ENCODE results near the gene LDHAL6B. TPM values are rescaled to one million over a fixed set of nuclear protein-coding genes. Genes with fewer than 3 reads are reported as not detected.
A peak's percentile ranks its signal among the peaks of the same experiment; 100 is the strongest.

Gene LDHAL6B
- polyA plus RNA-seq, 1 of the 3 experiments (the other 2 are of a cell fraction), result not detected

- no peak for DNase-seq
- H3F3A ChIP-seq (replicated peaks; ENCODE audit: insufficient read depth), result peaks cover 11% of the 10 kb centered on the region
- no peaks in the 10 kb centered on the region for H3K9me3 ChIP-seq
- ChIA-PET POLR2A (no interaction called here), CTCF (interaction anchor here (1.7 kb wide), 1 partner anchor 17 kb away, joined by 6 read pairs; no protein-coding TSS in a partner anchor)
- peaks cover 0 to 17% of the 10 kb centered on the region in 2 experiments for H3K36me3 ChIP-seq (replicated peaks in 1 of 2; ENCODE audit: control insufficient read depth in 1 of 2, insufficient read depth in 2 of 2, low read length in 1 of 2)
- peaks cover 0 to 10% of the 10 kb centered on the region in 2 experiments; a peak in 2 of 4 replicates for H3K4me1 ChIP-seq (ENCODE audit: control insufficient read depth in 1 of 2, insufficient read depth in 2 of 2, low read depth in 1 of 2, low read length in 1 of 2)
- H3K79me2 ChIP-seq (ENCODE audit: insufficient read depth), result no peaks in the 10 kb centered on the region
- H4K20me1 ChIP-seq (ENCODE audit: insufficient read depth), result 0 out of 2 replicates have a peak, but pooled peaks cover 5% of the 10 kb centered on the region
- no peaks in the 10 kb centered on the region for H3K9me2 ChIP-seq
- H3K27ac ChIP-seq (ENCODE audit: low read depth in 2 of 2, low read length in 1 of 2), result no peak overlapping the region
- H3K4me3 ChIP-seq (ENCODE audit: low read depth in 2 of 2, low read length in 1 of 2), result no peak overlapping the region
- H3K4me2 ChIP-seq, result no peak overlapping the region
- no peak overlapping the region for H2AFZ ChIP-seq (ENCODE audit: low read depth)
- H3K27me3 ChIP-seq (ENCODE audit: insufficient read depth), result no peaks in the 10 kb centered on the region
- WGBS (ENCODE audit: low lambda C conversion rate), result 97% methylated on average over 2 of the region's 2 CpGs
- no peak overlapping the region for H3K9ac ChIP-seq
- TF ChIP-seq TEAD4 (IDR thresholded peaks at IDR 0.05; ENCODE audit: borderline replicate concordance, insufficient read depth) (no peak), RFX5 (IDR thresholded peaks at IDR 0.05; ENCODE audit: low read length) (no peak), JUND (IDR thresholded peaks at IDR 0.05) (no peak), TAF1 (IDR thresholded peaks at IDR 0.05; ENCODE audit: borderline replicate concordance, low read depth, low read length) (no peak), SMC3 (IDR thresholded peaks at IDR 0.05; ENCODE audit: low read depth, low read length) (no peak), GATA2 (CRISPR knock-in tag; IDR thresholded peaks at IDR 0.05) (no peak), USF2 (IDR thresholded peaks at IDR 0.05; ENCODE audit: borderline replicate concordance, low read depth, low read length) (no peak)
- TF ChIP-seq, protein P1, sequence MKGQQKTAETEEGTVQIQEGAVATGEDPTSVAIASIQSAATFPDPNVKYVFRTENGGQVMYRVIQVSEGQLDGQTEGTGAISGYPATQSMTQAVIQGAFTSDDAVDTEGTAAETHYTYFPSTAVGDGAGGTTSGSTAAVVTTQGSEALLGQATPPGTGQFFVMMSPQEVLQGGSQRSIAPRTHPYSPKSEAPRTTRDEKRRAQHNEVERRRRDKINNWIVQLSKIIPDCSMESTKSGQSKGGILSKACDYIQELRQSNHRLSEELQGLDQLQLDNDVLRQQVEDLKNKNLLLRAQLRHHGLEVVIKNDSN (IDR thresholded peaks at IDR 0.05; ENCODE audit: borderline replicate concordance, low read depth), result no peak
Measured at GRCh38 chr15:59230531-59231055, 23.9 kb downstream of the LDHAL6B start.

GRCh38 chr15:59232476-59232875 lies 25.8 kb downstream of the LDHAL6B start:
- TF ChIP-seq, protein P2, sequence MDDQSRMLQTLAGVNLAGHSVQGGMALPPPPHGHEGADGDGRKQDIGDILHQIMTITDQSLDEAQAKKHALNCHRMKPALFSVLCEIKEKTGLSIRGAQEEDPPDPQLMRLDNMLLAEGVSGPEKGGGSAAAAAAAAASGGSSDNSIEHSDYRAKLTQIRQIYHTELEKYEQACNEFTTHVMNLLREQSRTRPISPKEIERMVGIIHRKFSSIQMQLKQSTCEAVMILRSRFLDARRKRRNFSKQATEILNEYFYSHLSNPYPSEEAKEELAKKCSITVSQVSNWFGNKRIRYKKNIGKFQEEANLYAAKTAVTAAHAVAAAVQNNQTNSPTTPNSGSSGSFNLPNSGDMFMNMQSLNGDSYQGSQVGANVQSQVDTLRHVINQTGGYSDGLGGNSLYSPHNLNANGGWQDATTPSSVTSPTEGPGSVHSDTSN (IDR thresholded peaks at IDR 0.05), result peak; percentile 30
- peak; percentile 22 for TF ChIP-seq JUND (IDR thresholded peaks at IDR 0.05)
- no peak for TF ChIP-seq RAD21 (IDR thresholded peaks at IDR 0.05; ENCODE audit: low read length)
- TF ChIP-seq, protein P3, sequence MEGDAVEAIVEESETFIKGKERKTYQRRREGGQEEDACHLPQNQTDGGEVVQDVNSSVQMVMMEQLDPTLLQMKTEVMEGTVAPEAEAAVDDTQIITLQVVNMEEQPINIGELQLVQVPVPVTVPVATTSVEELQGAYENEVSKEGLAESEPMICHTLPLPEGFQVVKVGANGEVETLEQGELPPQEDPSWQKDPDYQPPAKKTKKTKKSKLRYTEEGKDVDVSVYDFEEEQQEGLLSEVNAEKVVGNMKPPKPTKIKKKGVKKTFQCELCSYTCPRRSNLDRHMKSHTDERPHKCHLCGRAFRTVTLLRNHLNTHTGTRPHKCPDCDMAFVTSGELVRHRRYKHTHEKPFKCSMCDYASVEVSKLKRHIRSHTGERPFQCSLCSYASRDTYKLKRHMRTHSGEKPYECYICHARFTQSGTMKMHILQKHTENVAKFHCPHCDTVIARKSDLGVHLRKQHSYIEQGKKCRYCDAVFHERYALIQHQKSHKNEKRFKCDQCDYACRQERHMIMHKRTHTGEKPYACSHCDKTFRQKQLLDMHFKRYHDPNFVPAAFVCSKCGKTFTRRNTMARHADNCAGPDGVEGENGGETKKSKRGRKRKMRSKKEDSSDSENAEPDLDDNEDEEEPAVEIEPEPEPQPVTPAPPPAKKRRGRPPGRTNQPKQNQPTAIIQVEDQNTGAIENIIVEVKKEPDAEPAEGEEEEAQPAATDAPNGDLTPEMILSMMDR (IDR thresholded peaks at IDR 0.05), result no peak
- peak; percentile 38; the same call in 1 of the 2 replicates for TF ChIP-seq NFIC (IDR thresholded peaks at IDR 0.05; ENCODE audit: borderline replicate concordance)
- peak; percentile 36; the same call in 1 of the 2 replicates for TF ChIP-seq FOSL2 (IDR thresholded peaks at IDR 0.05; ENCODE audit: borderline replicate concordance, low read depth)
- TF ChIP-seq TCF12 (IDR thresholded peaks at IDR 0.05), result 0 out of 2 replicates have a peak, but pooled peaks have one; percentile 27
- TF ChIP-seq TAF1 (IDR thresholded peaks at IDR 0.05; ENCODE audit: borderline replicate concordance, low read depth, low read length), result no peak
- no peak for TF ChIP-seq SIN3A (IDR thresholded peaks at IDR 0.05; ENCODE audit: borderline replicate concordance, low read depth, low read length)
- Histone ChIP-seq H3K4me3 (ENCODE audit: low read depth in 2 of 2, low read length in 1 of 2) (no peak overlapping the region), H3K9me3 (no peaks in the 10 kb centered on the region), H3K27ac (ENCODE audit: low read depth in 2 of 2, low read length in 1 of 2) (peak overlapping the region in 1 of 2 experiments; percentile 74; a peak in 2 of 4 replicates), H3K27me3 (ENCODE audit: insufficient read depth) (no peaks in the 10 kb centered on the region), H3F3A (replicated peaks; ENCODE audit: insufficient read depth) (peaks cover 15% of the 10 kb centered on the region), H2AFZ (ENCODE audit: low read depth) (no peak overlapping the region), H4K20me1 (ENCODE audit: insufficient read depth) (0 out of 2 replicates have a peak, but pooled peaks cover 5% of the 10 kb centered on the region), H3K36me3 (replicated peaks in 1 of 2; ENCODE audit: control insufficient read depth in 1 of 2, insufficient read depth in 2 of 2, low read length in 1 of 2) (peaks cover 0 to 14% of the 10 kb centered on the region in 2 experiments), H3K4me1 (ENCODE audit: control insufficient read depth in 1 of 2, insufficient read depth in 2 of 2, low read depth in 1 of 2, low read length in 1 of 2) (peaks cover 0 to 10% of the 10 kb centered on the region in 2 experiments; a peak in 2 of 4 replicates), H3K9me2 (no peaks in the 10 kb centered on the region), H3K4me2 (peak overlapping the region; percentile 29), H3K79me2 (ENCODE audit: insufficient read depth) (no peaks in the 10 kb centered on the region), H3K9ac (no peak overlapping the region; the same call in 1 of the 2 replicates)
- 30% methylated on average over 1 of the region's 1 CpG for WGBS (ENCODE audit: low lambda C conversion rate)
- ChIA-PET POLR2A (no interaction called here), CTCF (interaction anchor here (1.1 kb wide), 1 partner anchor 14 kb away, joined by 3 read pairs; no protein-coding TSS in a partner anchor)
- no peak for DNase-seq
